Liver (tissue), 3 donors: Measurements from ENCODE around the gene COLEC11.

Experiments used
- ATF3 ChIP-seq: IDR thresholded peaks from 2 replicates; pipeline ENCODE4 v1.6.1; 2016; ENCODE audit warnings: antibody characterized with exemption
- EGR1 ChIP-seq, 2 donors: IDR thresholded peaks; 2 replicates each; pipeline ENCODE4 v1.6.1; 2016 to 2018; ENCODE audit warnings: antibody characterized with exemption in 2 of 2, low read depth in 2 of 2
- HNF4G ChIP-seq: IDR thresholded peaks from 2 replicates; pipeline ENCODE4 v1.6.1; 2016; ENCODE audit warnings: antibody characterized with exemption
- JUND ChIP-seq, 2 donors: IDR thresholded peaks; 2 replicates each; pipeline ENCODE4 v1.6.1; 2016; ENCODE audit warnings: antibody characterized with exemption in 2 of 2
- NR2F2 ChIP-seq: IDR thresholded peaks from 2 replicates; pipeline ENCODE4 v1.6.1; 2016; ENCODE audit warnings: antibody characterized with exemption
- RAD21 ChIP-seq, 2 donors: IDR thresholded peaks; 2 replicates each; pipeline ENCODE4 v1.6.1; 2016; ENCODE audit warnings: antibody characterized with exemption in 2 of 2, mild to moderate bottlenecking in 2 of 2
- REST ChIP-seq: IDR thresholded peaks from 2 replicates; pipeline ENCODE4 v1.6.1; 2016; ENCODE audit warnings: antibody characterized with exemption, mild to moderate bottlenecking
- SP1 ChIP-seq: IDR thresholded peaks from 2 replicates; pipeline ENCODE4 v1.6.1; 2018; ENCODE audit warnings: antibody characterized with exemption, mild to moderate bottlenecking
- TAF1 ChIP-seq: conservative IDR thresholded peaks from 2 replicates; pipeline ENCODE4 v1.6.1; 2016; ENCODE audit warnings: antibody characterized with exemption, mild to moderate bottlenecking
- TF ChIP-seq, protein P1 (sequence below): fragments of 150-350 bp; IDR thresholded peaks from 2 replicates; pipeline ENCODE4 v1.5.1; 2017; ENCODE audit warnings: improper control_type of control experiment, low read depth, low read length; ENCODE audit not compliant: missing input control
- TF ChIP-seq, protein P2 (sequence below): IDR thresholded peaks from 2 replicates; pipeline ENCODE4 v1.6.1; 2016; ENCODE audit warnings: antibody characterized with exemption
- TF ChIP-seq, protein P3 (sequence below): IDR thresholded peaks from 2 replicates; pipeline ENCODE4 v1.6.1; 2016; ENCODE audit warnings: antibody characterized with exemption
- donor health status: healthy.
- donor health status: healthy.

DNA sequence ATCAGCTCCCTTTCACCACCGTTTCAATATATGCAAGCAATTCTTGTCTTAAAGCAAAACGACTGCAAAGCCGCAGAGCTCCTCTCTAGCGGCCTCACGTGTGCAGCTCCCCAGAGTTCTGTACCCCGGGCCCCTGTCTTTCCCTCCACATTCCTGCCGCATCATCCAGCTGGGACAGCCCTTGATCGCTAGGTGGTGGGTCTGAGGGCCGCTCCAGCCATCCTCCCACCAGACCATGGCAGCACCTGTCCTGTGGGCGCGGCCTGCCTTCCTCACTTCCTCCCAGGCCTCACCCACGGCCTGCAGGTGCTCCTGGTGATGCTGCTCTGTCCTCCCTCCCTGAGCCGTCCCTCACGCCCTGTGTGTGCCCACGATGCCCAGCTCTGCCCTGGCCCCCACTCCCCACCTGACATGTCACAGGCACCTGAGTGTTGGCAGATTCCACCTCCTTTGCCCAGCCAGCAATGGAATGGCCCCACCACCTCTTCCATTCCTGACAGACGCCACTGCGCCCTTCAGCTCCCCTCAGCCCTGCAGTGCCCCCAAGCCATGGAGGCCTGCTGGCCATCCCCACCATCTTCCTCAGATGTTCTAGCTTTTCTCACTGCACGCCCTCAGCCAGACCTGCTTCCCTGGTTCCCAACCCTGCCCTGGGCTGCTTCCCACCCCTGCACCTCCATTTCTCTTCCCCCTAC lies 47.8 kb downstream of the COLEC11 start:
- TF ChIP-seq, protein P1, sequence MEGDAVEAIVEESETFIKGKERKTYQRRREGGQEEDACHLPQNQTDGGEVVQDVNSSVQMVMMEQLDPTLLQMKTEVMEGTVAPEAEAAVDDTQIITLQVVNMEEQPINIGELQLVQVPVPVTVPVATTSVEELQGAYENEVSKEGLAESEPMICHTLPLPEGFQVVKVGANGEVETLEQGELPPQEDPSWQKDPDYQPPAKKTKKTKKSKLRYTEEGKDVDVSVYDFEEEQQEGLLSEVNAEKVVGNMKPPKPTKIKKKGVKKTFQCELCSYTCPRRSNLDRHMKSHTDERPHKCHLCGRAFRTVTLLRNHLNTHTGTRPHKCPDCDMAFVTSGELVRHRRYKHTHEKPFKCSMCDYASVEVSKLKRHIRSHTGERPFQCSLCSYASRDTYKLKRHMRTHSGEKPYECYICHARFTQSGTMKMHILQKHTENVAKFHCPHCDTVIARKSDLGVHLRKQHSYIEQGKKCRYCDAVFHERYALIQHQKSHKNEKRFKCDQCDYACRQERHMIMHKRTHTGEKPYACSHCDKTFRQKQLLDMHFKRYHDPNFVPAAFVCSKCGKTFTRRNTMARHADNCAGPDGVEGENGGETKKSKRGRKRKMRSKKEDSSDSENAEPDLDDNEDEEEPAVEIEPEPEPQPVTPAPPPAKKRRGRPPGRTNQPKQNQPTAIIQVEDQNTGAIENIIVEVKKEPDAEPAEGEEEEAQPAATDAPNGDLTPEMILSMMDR = no peak
- TF ChIP-seq REST (no peak), JUND (IDR thresholded peaks at IDR 0.05) (no peak), RAD21 (IDR thresholded peaks at IDR 0.05) (no peak), SP1 (no peak), TAF1 (no peak), ATF3 (no peak), NR2F2 (no peak), HNF4G (no peak), EGR1 (IDR thresholded peaks at IDR 0.05; ENCODE audit: low read depth in 2 of 2) (no peak)
- TF ChIP-seq, protein P2, sequence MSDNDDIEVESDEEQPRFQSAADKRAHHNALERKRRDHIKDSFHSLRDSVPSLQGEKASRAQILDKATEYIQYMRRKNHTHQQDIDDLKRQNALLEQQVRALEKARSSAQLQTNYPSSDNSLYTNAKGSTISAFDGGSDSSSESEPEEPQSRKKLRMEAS = no peak
- TF ChIP-seq, protein P3, sequence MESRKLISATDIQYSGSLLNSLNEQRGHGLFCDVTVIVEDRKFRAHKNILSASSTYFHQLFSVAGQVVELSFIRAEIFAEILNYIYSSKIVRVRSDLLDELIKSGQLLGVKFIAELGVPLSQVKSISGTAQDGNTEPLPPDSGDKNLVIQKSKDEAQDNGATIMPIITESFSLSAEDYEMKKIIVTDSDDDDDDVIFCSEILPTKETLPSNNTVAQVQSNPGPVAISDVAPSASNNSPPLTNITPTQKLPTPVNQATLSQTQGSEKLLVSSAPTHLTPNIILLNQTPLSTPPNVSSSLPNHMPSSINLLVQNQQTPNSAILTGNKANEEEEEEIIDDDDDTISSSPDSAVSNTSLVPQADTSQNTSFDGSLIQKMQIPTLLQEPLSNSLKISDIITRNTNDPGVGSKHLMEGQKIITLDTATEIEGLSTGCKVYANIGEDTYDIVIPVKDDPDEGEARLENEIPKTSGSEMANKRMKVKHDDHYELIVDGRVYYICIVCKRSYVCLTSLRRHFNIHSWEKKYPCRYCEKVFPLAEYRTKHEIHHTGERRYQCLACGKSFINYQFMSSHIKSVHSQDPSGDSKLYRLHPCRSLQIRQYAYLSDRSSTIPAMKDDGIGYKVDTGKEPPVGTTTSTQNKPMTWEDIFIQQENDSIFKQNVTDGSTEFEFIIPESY = no peak
